Hepatocyte (in vitro differentiated cells): ENCODE measurements around the gene RPN2. TPM values are rescaled to one million over a fixed set of nuclear protein-coding genes. Genes with fewer than 3 reads are reported as not detected.

Experiments
- DNase-seq: peaks from one replicate; pipeline ENCODE4 v3.0.0-alpha.2; 2016; ENCODE audit warnings: low spot score
- H2AFZ ChIP-seq: fragments of 200-600 bp; sonication (generic); 2 replicates; pipeline ENCODE4 v1.6.0; 2016; ENCODE audit warnings: antibody characterized with exemption, mild to moderate bottlenecking
- H3K27ac ChIP-seq: fragments of 200-600 bp; sonication (generic); 2 replicates; pipeline ENCODE4 v1.5.1; 2016; ENCODE audit warnings: mild to moderate bottlenecking
- H3K27me3 ChIP-seq: fragments of 200-600 bp; sonication (generic); 2 replicates; pipeline ENCODE4 v1.6.1; 2016
- H3K36me3 ChIP-seq: fragments of 200-600 bp; sonication (generic); replicated peaks from 2 replicates; pipeline ENCODE4 v1.5.1; 2016; ENCODE audit warnings: low read depth; ENCODE audit not compliant: insufficient read depth
- H3K4me1 ChIP-seq: fragments of 200-600 bp; sonication (generic); 2 replicates; pipeline ENCODE4 v1.5.1; 2016; ENCODE audit warnings: mild to moderate bottlenecking, moderate library complexity; ENCODE audit not compliant: insufficient read depth
- H3K4me2 ChIP-seq: fragments of 200-600 bp; sonication (generic); 2 replicates; pipeline ENCODE4 v1.6.0; 2016
- H3K4me3 ChIP-seq: fragments of 200-600 bp; sonication (generic); 2 replicates; pipeline ENCODE4 v1.5.1; 2016; ENCODE audit warnings: mild to moderate bottlenecking
- H3K79me2 ChIP-seq: fragments of 200-600 bp; sonication (generic); 2 replicates; pipeline ENCODE4 v1.6.0; 2017; ENCODE audit warnings: mild to moderate bottlenecking
- H3K9me2 ChIP-seq: fragments of 200-600 bp; sonication (generic); replicated peaks from 2 replicates; pipeline ENCODE4 v1.6.0; 2017; ENCODE audit warnings: mild to moderate bottlenecking; ENCODE audit not compliant: insufficient read depth
- H3K9me3 ChIP-seq: fragments of 200-600 bp; sonication (generic); 2 replicates; pipeline ENCODE4 v1.5.1; 2016; ENCODE audit warnings: low read depth, mild to moderate bottlenecking
- H4K20me1 ChIP-seq: fragments of 200-600 bp; sonication (generic); 2 replicates; pipeline ENCODE4 v1.6.0; 2016; ENCODE audit warnings: mild to moderate bottlenecking; ENCODE audit not compliant: insufficient read depth, poor library complexity, severe bottlenecking
- EZH2 ChIP-seq: fragments of 200-600 bp; sonication (generic); IDR thresholded peaks from 2 replicates; pipeline ENCODE4 v1.6.1; 2016; ENCODE audit warnings: antibody characterized with exemption, mild to moderate bottlenecking, borderline replicate concordance
- EZH2phosphoT487 ChIP-seq: fragments of 200-600 bp; sonication (generic); IDR thresholded peaks from one replicate; pipeline ENCODE4 v1.6.1; 2018; ENCODE audit warnings: antibody characterized with exemption, mild to moderate bottlenecking, low read depth, moderate library complexity; ENCODE audit not compliant: unreplicated experiment, severe bottlenecking
- WGBS: methylation state at CpG from one replicate; pipeline ENCODE4 v1.1.6; 2016; ENCODE audit warnings: low lambda C conversion rate; ENCODE audit errors: missing lambda C conversion rate; 5-methylcytosine and 5-hydroxymethylcytosine counted together
- polyA plus RNA-seq: library from polyadenylated mRNA; unstranded; fragments of >200 nt; fragmentation: Nextera tagmentation; extraction: Ambion mirVana; gene quantifications from 2 replicates; pipeline ENCODE4 v1.2.1, GENCODE V29; 2016
- total RNA-seq: library from RNA; depleted of rRNA; stranded (reverse); fragments of >200 nt; gene quantifications from 2 replicates; pipeline ENCODE4 v1.2.3, GENCODE V29; 2014
- TF ChIP-seq, protein P1 (sequence below): fragments of 200-600 bp; sonication (generic); IDR thresholded peaks from 2 replicates; pipeline ENCODE4 v1.5.1; 2016; ENCODE audit warnings: antibody characterized with exemption, mild to moderate bottlenecking; ENCODE audit not compliant: poor library complexity

RPN2 gene
- total and polyA plus RNA-seq, 2 experiments from 2014 or later = 325 to 350 TPM

DNA sequence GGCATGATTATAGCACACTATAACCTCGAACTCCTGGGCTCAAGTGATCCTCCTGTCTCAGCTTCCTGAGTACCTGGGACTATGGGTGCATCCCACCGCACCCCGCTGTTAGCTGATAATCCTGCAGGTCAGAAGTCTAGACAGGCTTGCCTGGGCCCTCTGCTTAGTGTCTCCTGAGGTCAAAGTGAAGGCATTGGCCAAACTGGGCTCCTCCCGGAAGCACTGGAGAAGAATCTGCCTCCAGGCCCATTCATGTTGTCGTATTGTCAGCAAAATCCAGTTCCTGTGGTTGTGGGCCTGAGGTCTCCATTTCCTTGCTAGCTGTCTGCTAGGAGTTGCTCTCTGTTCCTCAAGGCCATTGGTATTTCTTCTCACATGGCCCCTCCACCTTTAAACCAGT lies 6.6 kb downstream of the RPN2 start:
- Histone ChIP-seq H3K4me1 (peaks cover 4% of the 10 kb centered on the region), H4K20me1 (peaks cover 31% of the 10 kb centered on the region), H3K4me3 (no peak overlapping the region), H3K36me3 (no peaks in the 10 kb centered on the region), H2AFZ (no peak overlapping the region), H3K9me2 (no peaks in the 10 kb centered on the region), H3K9me3 (no peaks in the 10 kb centered on the region), H3K27ac (no peak overlapping the region), H3K4me2 (no peak overlapping the region), H3K79me2 (peaks cover 94% of the 10 kb centered on the region), H3K27me3 (no peaks in the 10 kb centered on the region)
- DNase-seq = no peak
- WGBS = 82% methylated on average over 5 of the region's 5 CpGs
- TF ChIP-seq EZH2 = no peak
- TF ChIP-seq EZH2phosphoT487 = no peak
- TF ChIP-seq, protein P1, sequence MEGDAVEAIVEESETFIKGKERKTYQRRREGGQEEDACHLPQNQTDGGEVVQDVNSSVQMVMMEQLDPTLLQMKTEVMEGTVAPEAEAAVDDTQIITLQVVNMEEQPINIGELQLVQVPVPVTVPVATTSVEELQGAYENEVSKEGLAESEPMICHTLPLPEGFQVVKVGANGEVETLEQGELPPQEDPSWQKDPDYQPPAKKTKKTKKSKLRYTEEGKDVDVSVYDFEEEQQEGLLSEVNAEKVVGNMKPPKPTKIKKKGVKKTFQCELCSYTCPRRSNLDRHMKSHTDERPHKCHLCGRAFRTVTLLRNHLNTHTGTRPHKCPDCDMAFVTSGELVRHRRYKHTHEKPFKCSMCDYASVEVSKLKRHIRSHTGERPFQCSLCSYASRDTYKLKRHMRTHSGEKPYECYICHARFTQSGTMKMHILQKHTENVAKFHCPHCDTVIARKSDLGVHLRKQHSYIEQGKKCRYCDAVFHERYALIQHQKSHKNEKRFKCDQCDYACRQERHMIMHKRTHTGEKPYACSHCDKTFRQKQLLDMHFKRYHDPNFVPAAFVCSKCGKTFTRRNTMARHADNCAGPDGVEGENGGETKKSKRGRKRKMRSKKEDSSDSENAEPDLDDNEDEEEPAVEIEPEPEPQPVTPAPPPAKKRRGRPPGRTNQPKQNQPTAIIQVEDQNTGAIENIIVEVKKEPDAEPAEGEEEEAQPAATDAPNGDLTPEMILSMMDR = no peak

DNA sequence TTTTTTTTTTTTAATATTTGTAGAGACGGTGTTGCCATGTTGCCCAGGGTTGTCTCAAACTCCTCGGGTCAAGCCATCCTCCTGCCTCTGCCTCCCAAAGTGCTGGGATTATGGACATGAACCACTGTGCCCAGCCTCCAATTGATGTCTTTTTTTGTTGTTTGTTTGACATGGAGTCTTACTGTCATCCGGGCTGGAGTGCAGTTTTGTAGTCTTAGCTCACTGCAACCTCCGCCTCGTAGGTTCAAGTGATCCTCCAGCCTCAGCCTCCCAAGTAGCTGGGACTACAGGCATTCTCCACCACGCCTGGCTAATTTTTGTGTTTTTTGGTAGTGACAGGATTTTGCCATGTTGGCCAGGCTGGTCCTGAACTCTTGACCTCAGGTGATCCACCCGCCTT lies 9.7 kb downstream of the RPN2 start:
- no peak overlapping the region for H3K4me3 ChIP-seq
- no peak overlapping the region for H3K27ac ChIP-seq
- H4K20me1 ChIP-seq = peaks cover 32% of the 10 kb centered on the region
- H2AFZ ChIP-seq = no peak overlapping the region
- H3K9me2 ChIP-seq = no peaks in the 10 kb centered on the region
- H3K4me2 ChIP-seq = no peak overlapping the region
- TF ChIP-seq, protein P1 = no peak
- TF ChIP-seq EZH2 (no peak), EZH2phosphoT487 (no peak)
- H3K9me3 ChIP-seq = no peaks in the 10 kb centered on the region
- peaks cover 93% of the 10 kb centered on the region for H3K79me2 ChIP-seq
- DNase-seq = no peak
- WGBS = 81% methylated on average over 7 of the region's 7 CpGs
- H3K36me3 ChIP-seq = no peaks in the 10 kb centered on the region
- H3K4me1 ChIP-seq = no peaks in the 10 kb centered on the region
- H3K27me3 ChIP-seq = no peaks in the 10 kb centered on the region

DNA sequence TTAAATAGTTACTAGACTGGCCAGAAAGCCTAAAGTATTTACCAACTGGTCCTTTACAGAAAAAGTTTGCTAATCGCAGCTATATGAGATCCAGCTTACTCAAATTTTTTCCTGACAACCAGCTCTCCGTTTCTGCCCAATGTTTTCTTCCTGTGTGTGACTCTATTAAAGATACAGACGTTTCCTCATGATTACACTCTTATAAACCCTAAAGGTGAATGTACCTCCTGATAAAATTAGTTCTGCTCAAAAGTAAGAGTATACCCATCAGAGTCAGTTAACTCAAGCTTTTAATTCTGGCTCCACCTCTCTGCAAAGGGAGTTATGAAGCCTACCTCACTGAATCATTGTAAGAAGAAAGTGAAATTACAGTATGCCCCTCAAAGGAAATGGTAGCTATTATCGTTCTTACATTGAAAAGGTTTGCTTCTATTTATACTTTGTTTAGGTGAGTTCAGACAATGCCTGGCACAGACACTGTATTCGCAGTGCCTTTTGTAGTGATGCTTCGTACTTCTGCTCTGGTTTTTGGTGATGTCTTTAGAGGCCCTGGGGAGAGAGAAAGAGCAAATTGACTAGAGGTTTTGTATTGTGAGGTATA lies 10.4 kb downstream of the RPN2 start:
- H3K4me2 ChIP-seq = no peak overlapping the region
- WGBS = 81% methylated on average over 6 of the region's 6 CpGs
- peaks cover 38% of the 10 kb centered on the region for H4K20me1 ChIP-seq
- H2AFZ ChIP-seq = no peak overlapping the region
- H3K36me3 ChIP-seq = no peaks in the 10 kb centered on the region
- H3K27me3 ChIP-seq = no peaks in the 10 kb centered on the region
- H3K27ac ChIP-seq = no peak overlapping the region
- H3K4me3 ChIP-seq = no peak overlapping the region
- no peaks in the 10 kb centered on the region for H3K9me2 ChIP-seq
- H3K79me2 ChIP-seq = peaks cover 92% of the 10 kb centered on the region
- no peak for TF ChIP-seq EZH2
- no peak for TF ChIP-seq EZH2phosphoT487
- TF ChIP-seq, protein P1 = no peak
- H3K4me1 ChIP-seq = peaks cover 1% of the 10 kb centered on the region
- no peak for DNase-seq
- H3K9me3 ChIP-seq = no peaks in the 10 kb centered on the region
